GM23338 (cell line): ENCODE data around the gene RSU1.

Source experiments
- CREB1 ChIP-seq: fragments of 250-450 bp; sonication (Bioruptor Pico); IDR thresholded peaks from 2 replicates; pipeline ENCODE4 v1.5.0; 2020; ENCODE audit warnings: low read depth, mild to moderate bottlenecking, moderate library complexity
- EZH2 ChIP-seq: fragments of 200-600 bp; sonication (generic); IDR thresholded peaks from one replicate; pipeline ENCODE4 v1.8.0; 2017; ENCODE audit warnings: antibody characterized with exemption, mild to moderate bottlenecking, low read depth; ENCODE audit not compliant: unreplicated experiment
- EZH2phosphoT487 ChIP-seq: fragments of 200-600 bp; sonication (generic); IDR thresholded peaks from one replicate; pipeline ENCODE4 v1.8.1; 2018; ENCODE audit warnings: antibody characterized with exemption; ENCODE audit not compliant: unreplicated experiment
- JUNB ChIP-seq: IDR thresholded peaks from one replicate; pipeline ENCODE4 v1.6.1; 2016; ENCODE audit warnings: antibody characterized with exemption; ENCODE audit not compliant: unreplicated experiment
- NANOG ChIP-seq: IDR thresholded peaks from 2 replicates; pipeline ENCODE4 v1.6.1; 2016; ENCODE audit warnings: antibody characterized with exemption, borderline replicate concordance
- POLR2AphosphoS5 ChIP-seq: IDR thresholded peaks from 2 replicates; pipeline ENCODE4 v1.6.1; 2016; ENCODE audit warnings: antibody characterized with exemption, low read depth
- STAT1 ChIP-seq: IDR thresholded peaks from one replicate; pipeline ENCODE4 v1.6.1; 2016; ENCODE audit warnings: antibody characterized with exemption; ENCODE audit not compliant: unreplicated experiment
- ZNF114 ChIP-seq: fragments of 250-450 bp; sonication (Bioruptor Pico); IDR thresholded peaks from 2 replicates; pipeline ENCODE4 v1.5.0; 2020; ENCODE audit warnings: mild to moderate bottlenecking, moderate library complexity
- ZNF331 ChIP-seq: fragments of 250-450 bp; sonication (Bioruptor Pico); IDR thresholded peaks from 2 replicates; pipeline ENCODE4 v1.5.0; 2020; ENCODE audit warnings: low read depth, mild to moderate bottlenecking, moderate library complexity
- TF ChIP-seq, protein P1 (sequence below), 2 experiments: fragments of 200-600 bp in 1 of 2; sonication (generic) in 1 of 2; conservative IDR thresholded peaks; 2 replicates each; pipeline versions ENCODE4 v1.5.1 to v1.6.1; 2016 to 2017; ENCODE audit warnings: antibody characterized with exemption in 2 of 2, low read depth in 2 of 2, mild to moderate bottlenecking in 2 of 2, moderate library complexity in 1 of 2
- TF ChIP-seq, protein P2 (sequence below): IDR thresholded peaks from one replicate; pipeline ENCODE4 v1.6.1; 2018; ENCODE audit warnings: antibody characterized with exemption; ENCODE audit not compliant: unreplicated experiment
- TF ChIP-seq, protein P3 (sequence below): IDR thresholded peaks from 2 replicates; pipeline ENCODE4 v1.6.1; 2016; ENCODE audit warnings: antibody characterized with exemption
- TF ChIP-seq, protein P4 (sequence below): fragments of 250-450 bp; sonication (Bioruptor Pico); IDR thresholded peaks from 2 replicates; pipeline ENCODE4 v1.5.0; 2020; ENCODE audit warnings: mild to moderate bottlenecking, moderate library complexity

DNA sequence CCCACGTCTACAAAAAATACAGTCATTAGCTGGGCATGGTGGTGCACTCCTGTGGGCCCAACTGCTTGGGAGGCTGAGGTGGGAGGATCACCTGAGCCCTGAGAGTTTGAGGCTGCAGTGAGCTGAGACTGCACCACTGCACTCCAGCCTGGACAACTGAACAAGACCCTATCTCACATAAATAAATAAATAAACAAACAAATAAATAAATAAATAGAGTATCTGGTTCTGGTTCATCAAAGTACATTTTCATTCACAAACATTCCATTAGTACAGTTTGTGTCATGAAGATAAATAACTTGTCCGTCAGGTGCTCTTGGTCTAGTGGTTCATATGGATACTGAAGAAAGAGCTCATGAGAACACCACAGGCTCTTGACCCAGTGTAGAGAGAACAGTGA, 96.4 kb downstream of the RSU1 start:
- TF ChIP-seq, protein P1, sequence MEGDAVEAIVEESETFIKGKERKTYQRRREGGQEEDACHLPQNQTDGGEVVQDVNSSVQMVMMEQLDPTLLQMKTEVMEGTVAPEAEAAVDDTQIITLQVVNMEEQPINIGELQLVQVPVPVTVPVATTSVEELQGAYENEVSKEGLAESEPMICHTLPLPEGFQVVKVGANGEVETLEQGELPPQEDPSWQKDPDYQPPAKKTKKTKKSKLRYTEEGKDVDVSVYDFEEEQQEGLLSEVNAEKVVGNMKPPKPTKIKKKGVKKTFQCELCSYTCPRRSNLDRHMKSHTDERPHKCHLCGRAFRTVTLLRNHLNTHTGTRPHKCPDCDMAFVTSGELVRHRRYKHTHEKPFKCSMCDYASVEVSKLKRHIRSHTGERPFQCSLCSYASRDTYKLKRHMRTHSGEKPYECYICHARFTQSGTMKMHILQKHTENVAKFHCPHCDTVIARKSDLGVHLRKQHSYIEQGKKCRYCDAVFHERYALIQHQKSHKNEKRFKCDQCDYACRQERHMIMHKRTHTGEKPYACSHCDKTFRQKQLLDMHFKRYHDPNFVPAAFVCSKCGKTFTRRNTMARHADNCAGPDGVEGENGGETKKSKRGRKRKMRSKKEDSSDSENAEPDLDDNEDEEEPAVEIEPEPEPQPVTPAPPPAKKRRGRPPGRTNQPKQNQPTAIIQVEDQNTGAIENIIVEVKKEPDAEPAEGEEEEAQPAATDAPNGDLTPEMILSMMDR (conservative IDR thresholded peaks at IDR 0.05; ENCODE audit: low read depth in 2 of 2), result no peak
- TF ChIP-seq POLR2AphosphoS5, result no peak
- no peak for TF ChIP-seq JUNB
- no peak for TF ChIP-seq CREB1 (CRISPR knock-in tag)
- TF ChIP-seq EZH2, result no peak
- TF ChIP-seq EZH2phosphoT487, result no peak
- no peak for TF ChIP-seq ZNF331 (CRISPR knock-in tag)
- no peak for TF ChIP-seq STAT1
- no peak for TF ChIP-seq NANOG
- TF ChIP-seq, protein P2, sequence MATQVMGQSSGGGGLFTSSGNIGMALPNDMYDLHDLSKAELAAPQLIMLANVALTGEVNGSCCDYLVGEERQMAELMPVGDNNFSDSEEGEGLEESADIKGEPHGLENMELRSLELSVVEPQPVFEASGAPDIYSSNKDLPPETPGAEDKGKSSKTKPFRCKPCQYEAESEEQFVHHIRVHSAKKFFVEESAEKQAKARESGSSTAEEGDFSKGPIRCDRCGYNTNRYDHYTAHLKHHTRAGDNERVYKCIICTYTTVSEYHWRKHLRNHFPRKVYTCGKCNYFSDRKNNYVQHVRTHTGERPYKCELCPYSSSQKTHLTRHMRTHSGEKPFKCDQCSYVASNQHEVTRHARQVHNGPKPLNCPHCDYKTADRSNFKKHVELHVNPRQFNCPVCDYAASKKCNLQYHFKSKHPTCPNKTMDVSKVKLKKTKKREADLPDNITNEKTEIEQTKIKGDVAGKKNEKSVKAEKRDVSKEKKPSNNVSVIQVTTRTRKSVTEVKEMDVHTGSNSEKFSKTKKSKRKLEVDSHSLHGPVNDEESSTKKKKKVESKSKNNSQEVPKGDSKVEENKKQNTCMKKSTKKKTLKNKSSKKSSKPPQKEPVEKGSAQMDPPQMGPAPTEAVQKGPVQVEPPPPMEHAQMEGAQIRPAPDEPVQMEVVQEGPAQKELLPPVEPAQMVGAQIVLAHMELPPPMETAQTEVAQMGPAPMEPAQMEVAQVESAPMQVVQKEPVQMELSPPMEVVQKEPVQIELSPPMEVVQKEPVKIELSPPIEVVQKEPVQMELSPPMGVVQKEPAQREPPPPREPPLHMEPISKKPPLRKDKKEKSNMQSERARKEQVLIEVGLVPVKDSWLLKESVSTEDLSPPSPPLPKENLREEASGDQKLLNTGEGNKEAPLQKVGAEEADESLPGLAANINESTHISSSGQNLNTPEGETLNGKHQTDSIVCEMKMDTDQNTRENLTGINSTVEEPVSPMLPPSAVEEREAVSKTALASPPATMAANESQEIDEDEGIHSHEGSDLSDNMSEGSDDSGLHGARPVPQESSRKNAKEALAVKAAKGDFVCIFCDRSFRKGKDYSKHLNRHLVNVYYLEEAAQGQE, result no peak
- TF ChIP-seq, protein P3, sequence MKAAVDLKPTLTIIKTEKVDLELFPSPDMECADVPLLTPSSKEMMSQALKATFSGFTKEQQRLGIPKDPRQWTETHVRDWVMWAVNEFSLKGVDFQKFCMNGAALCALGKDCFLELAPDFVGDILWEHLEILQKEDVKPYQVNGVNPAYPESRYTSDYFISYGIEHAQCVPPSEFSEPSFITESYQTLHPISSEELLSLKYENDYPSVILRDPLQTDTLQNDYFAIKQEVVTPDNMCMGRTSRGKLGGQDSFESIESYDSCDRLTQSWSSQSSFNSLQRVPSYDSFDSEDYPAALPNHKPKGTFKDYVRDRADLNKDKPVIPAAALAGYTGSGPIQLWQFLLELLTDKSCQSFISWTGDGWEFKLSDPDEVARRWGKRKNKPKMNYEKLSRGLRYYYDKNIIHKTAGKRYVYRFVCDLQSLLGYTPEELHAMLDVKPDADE, result no peak
- TF ChIP-seq ZNF114, result no peak
- TF ChIP-seq, protein P4, sequence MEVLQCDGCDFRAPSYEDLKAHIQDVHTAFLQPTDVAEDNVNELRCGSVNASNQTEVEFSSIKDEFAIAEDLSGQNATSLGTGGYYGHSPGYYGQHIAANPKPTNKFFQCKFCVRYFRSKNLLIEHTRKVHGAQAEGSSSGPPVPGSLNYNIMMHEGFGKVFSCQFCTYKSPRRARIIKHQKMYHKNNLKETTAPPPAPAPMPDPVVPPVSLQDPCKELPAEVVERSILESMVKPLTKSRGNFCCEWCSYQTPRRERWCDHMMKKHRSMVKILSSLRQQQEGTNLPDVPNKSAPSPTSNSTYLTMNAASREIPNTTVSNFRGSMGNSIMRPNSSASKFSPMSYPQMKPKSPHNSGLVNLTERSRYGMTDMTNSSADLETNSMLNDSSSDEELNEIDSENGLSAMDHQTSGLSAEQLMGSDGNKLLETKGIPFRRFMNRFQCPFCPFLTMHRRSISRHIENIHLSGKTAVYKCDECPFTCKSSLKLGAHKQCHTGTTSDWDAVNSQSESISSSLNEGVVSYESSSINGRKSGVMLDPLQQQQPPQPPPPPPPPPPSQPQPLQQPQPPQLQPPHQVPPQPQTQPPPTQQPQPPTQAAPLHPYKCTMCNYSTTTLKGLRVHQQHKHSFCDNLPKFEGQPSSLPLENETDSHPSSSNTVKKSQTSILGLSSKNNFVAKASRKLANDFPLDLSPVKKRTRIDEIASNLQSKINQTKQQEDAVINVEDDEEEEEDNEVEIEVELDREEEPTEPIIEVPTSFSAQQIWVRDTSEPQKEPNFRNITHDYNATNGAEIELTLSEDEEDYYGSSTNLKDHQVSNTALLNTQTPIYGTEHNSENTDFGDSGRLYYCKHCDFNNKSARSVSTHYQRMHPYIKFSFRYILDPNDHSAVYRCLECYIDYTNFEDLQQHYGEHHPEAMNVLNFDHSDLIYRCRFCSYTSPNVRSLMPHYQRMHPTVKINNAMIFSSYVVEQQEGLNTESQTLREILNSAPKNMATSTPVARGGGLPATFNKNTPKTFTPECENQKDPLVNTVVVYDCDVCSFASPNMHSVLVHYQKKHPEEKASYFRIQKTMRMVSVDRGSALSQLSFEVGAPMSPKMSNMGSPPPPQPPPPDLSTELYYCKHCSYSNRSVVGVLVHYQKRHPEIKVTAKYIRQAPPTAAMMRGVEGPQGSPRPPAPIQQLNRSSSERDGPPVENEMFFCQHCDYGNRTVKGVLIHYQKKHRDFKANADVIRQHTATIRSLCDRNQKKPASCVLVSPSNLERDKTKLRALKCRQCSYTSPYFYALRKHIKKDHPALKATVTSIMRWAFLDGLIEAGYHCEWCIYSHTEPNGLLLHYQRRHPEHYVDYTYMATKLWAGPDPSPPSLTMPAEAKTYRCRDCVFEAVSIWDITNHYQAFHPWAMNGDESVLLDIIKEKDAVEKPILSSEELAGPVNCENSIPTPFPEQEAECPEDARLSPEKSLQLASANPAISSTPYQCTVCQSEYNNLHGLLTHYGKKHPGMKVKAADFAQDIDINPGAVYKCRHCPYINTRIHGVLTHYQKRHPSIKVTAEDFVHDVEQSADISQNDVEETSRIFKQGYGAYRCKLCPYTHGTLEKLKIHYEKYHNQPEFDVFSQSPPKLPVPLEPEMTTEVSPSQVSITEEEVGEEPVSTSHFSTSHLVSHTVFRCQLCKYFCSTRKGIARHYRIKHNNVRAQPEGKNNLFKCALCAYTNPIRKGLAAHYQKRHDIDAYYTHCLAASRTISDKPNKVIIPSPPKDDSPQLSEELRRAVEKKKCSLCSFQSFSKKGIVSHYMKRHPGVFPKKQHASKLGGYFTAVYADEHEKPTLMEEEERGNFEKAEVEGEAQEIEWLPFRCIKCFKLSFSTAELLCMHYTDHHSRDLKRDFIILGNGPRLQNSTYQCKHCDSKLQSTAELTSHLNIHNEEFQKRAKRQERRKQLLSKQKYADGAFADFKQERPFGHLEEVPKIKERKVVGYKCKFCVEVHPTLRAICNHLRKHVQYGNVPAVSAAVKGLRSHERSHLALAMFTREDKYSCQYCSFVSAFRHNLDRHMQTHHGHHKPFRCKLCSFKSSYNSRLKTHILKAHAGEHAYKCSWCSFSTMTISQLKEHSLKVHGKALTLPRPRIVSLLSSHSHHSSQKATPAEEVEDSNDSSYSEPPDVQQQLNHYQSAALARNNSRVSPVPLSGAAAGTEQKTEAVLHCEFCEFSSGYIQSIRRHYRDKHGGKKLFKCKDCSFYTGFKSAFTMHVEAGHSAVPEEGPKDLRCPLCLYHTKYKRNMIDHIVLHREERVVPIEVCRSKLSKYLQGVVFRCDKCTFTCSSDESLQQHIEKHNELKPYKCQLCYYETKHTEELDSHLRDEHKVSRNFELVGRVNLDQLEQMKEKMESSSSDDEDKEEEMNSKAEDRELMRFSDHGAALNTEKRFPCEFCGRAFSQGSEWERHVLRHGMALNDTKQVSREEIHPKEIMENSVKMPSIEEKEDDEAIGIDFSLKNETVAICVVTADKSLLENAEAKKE (CRISPR knock-in tag), result no peak
